CD4-positive, alpha-beta T cell treated with Interleukin-15 for 4 hours (primary cell): ENCODE data around the gene CHMP4A.
A peak's percentile ranks its signal among the peaks of the same experiment; 100 is the strongest.
"Not testable (repeated sequence)": the region's sequence is repeated elsewhere in the genome, so short reads cannot be mapped to it uniquely, and the experiment has no call there.

Experiments used
- DNase-seq: peaks from one replicate; pipeline ENCODE4 v3.0.0-alpha.2; 2020; ENCODE audit warnings: low spot score

Gene CHMP4A

GRCh38 chr14:24247422-24247821, 34.1 kb upstream of the CHMP4A start:
- DNase-seq = peak; percentile 23

GRCh38 chr14:24246765-24247212, 33.5 kb upstream of the CHMP4A start:
- peak; percentile 68 for DNase-seq

GRCh38 chr14:24245350-24245749, 32.1 kb upstream of the CHMP4A start:
- not testable (repeated sequence) for DNase-seq

- no peak for DNase-seq
These were observed 30.1 kb upstream of the CHMP4A start for GRCh38 chr14:24243336-24243836.

GRCh38 chr14:24241829-24242443, 28.6 kb upstream of the CHMP4A start:
- DNase-seq = peak; percentile 92

- no peak for DNase-seq
These were observed 27.0 kb upstream of the CHMP4A start for GRCh38 chr14:24240110-24240918.

GRCh38 chr14:24238527-24239037, 25.3 kb upstream of the CHMP4A start:
- no peak for DNase-seq

GRCh38 chr14:24238123-24238522, 24.8 kb upstream of the CHMP4A start:
- DNase-seq = no peak

GRCh38 chr14:24237463-24237955, 24.2 kb upstream of the CHMP4A start:
- DNase-seq = no peak

- DNase-seq = no peak
These were observed 23.6 kb upstream of the CHMP4A start for GRCh38 chr14:24236689-24237462.

GRCh38 chr14:24235804-24236688, 22.8 kb upstream of the CHMP4A start:
- no peak for DNase-seq

- no peak for DNase-seq
These were observed 21.1 kb upstream of the CHMP4A start for GRCh38 chr14:24234095-24235005.

- no peak for DNase-seq
These were observed 20.2 kb upstream of the CHMP4A start for GRCh38 chr14:24233538-24233866.

GRCh38 chr14:24232645-24233537, 19.6 kb upstream of the CHMP4A start, which contains the start of gene GMPR2:
Gene GMPR2 (plus strand): TSS chr14:24232929. CDS start chr14:24233254, 325 bp downstream.
- DNase-seq = no peak

GRCh38 chr14:24232121-24232644, 18.9 kb upstream of the CHMP4A start, which contains the start of gene NEDD8:
Gene NEDD8 (minus strand): TSS chr14:24232367. CDS start chr14:24232267, 100 bp downstream.
- DNase-seq = peak; percentile 87

GRCh38 chr14:24231263-24232120, 18.2 kb upstream of the CHMP4A start:
- DNase-seq = peak; percentile 12

GRCh38 chr14:24228902-24229301, 15.6 kb upstream of the CHMP4A start:
- no peak for DNase-seq

- no peak for DNase-seq
These were observed 13.2 kb upstream of the CHMP4A start for GRCh38 chr14:24226473-24226872.
